ENCODE results near the gene SMIM13.

Gene SMIM13

GRCh38 chr6:11122380-11122779 lies 28.7 kb downstream of the SMIM13 start:
- DNase-seq (ENCODE audit: extremely low read depth, low read depth), result no peak
- no peak for TF ChIP-seq CTCF (IDR thresholded peaks at IDR 0.05; ENCODE audit: low read depth, low read length)

GRCh38 chr6:11123978-11124377 lies 30.3 kb downstream of the SMIM13 start:
- no peak for DNase-seq (ENCODE audit: extremely low read depth, low read depth)
- TF ChIP-seq CTCF (IDR thresholded peaks at IDR 0.05; ENCODE audit: low read depth, low read length), result no peak

GRCh38 chr6:11126876-11127275 lies 33.2 kb downstream of the SMIM13 start:
- no peak for DNase-seq (ENCODE audit: extremely low read depth, low read depth)
- TF ChIP-seq CTCF (IDR thresholded peaks at IDR 0.05; ENCODE audit: low read depth, low read length), result no peak

GRCh38 chr6:11128608-11129007 lies 35.0 kb downstream of the SMIM13 start:
- TF ChIP-seq CTCF (IDR thresholded peaks at IDR 0.05; ENCODE audit: low read depth, low read length), result no peak
- DNase-seq (ENCODE audit: extremely low read depth, low read depth), result no peak

- TF ChIP-seq CTCF (IDR thresholded peaks at IDR 0.05; ENCODE audit: low read depth, low read length), result no peak
- DNase-seq (ENCODE audit: extremely low read depth, low read depth), result no peak
Measured at GRCh38 chr6:11129908-11130565, 36.4 kb downstream of the SMIM13 start.

GRCh38 chr6:11130605-11131004 lies 37.0 kb downstream of the SMIM13 start:
- DNase-seq (ENCODE audit: extremely low read depth, low read depth), result no peak
- no peak for TF ChIP-seq CTCF (IDR thresholded peaks at IDR 0.05; ENCODE audit: low read depth, low read length)

- DNase-seq (ENCODE audit: extremely low read depth, low read depth), result no peak
- no peak for TF ChIP-seq CTCF (IDR thresholded peaks at IDR 0.05; ENCODE audit: low read depth, low read length)
Measured at GRCh38 chr6:11132194-11132888, 38.7 kb downstream of the SMIM13 start.

Measured in AG09319 (cell line).